HUES64 (cell line): ENCODE measurements around the gene UBE2I.
A peak's percentile ranks its signal among the peaks of the same experiment; 100 is the strongest.

ENCODE experiments used
- H3K27ac ChIP-seq: 2 replicates; pipeline ENCODE4 v1.7.0; 2013; ENCODE audit warnings: low read depth, low read length, inconsistent platforms
- H3K27me3 ChIP-seq: 2 replicates; pipeline ENCODE4 v1.6.1; 2013; ENCODE audit warnings: mild to moderate bottlenecking, low read length; ENCODE audit not compliant: insufficient read depth
- H3K36me3 ChIP-seq: 2 replicates; pipeline ENCODE4 v1.6.1; 2013; ENCODE audit warnings: mild to moderate bottlenecking, low read length; ENCODE audit not compliant: insufficient read depth
- H3K4me1 ChIP-seq: 2 replicates; pipeline ENCODE4 v1.6.1; 2013; ENCODE audit warnings: mild to moderate bottlenecking, low read length, moderate library complexity; ENCODE audit not compliant: insufficient read depth
- H3K4me3 ChIP-seq: 2 replicates; pipeline ENCODE4 v1.5.1; 2013; ENCODE audit warnings: mild to moderate bottlenecking, low read length, moderate library complexity
- H3K9ac ChIP-seq: 2 replicates; pipeline ENCODE4 v1.6.1; 2013; ENCODE audit warnings: mild to moderate bottlenecking, low read depth, low read length
- H3K9me3 ChIP-seq: 2 replicates; pipeline ENCODE4 v1.6.1; 2013; ENCODE audit warnings: low read depth, low read length; ENCODE audit not compliant: insufficient read depth
- WGBS: fragments of 150-250, 120-280 bp; methylation state at CpG from one replicate; pipeline ENCODE4 v1.1.7; 2013; ENCODE audit warnings: missing lambda C conversion rate; 5-methylcytosine and 5-hydroxymethylcytosine counted together

The UBE2I gene

GRCh38 chr16:1340730-1341494 is 31.5 kb downstream of the UBE2I start:
- Histone ChIP-seq H3K4me3 (no peak overlapping the region), H3K36me3 (no peaks in the 10 kb centered on the region), H3K9ac (no peak overlapping the region), H3K27me3 (peaks cover 38% of the 10 kb centered on the region), H3K9me3 (no peaks in the 10 kb centered on the region), H3K27ac (no peak overlapping the region), H3K4me1 (no peaks in the 10 kb centered on the region)
- 87% methylated on average over 36 of the region's 36 CpGs for WGBS

- H3K9me3 ChIP-seq = no peaks in the 10 kb centered on the region
- H3K4me1 ChIP-seq = no peaks in the 10 kb centered on the region
- H3K4me3 ChIP-seq = no peak overlapping the region
- no peak overlapping the region for H3K27ac ChIP-seq
- H3K27me3 ChIP-seq = peaks cover 30% of the 10 kb centered on the region
- 85% methylated on average over 39 of the region's 39 CpGs for WGBS
- H3K36me3 ChIP-seq = no peaks in the 10 kb centered on the region
- no peak overlapping the region for H3K9ac ChIP-seq
Measured at GRCh38 chr16:1341495-1342420, 32.3 kb downstream of the UBE2I start.

DNA sequence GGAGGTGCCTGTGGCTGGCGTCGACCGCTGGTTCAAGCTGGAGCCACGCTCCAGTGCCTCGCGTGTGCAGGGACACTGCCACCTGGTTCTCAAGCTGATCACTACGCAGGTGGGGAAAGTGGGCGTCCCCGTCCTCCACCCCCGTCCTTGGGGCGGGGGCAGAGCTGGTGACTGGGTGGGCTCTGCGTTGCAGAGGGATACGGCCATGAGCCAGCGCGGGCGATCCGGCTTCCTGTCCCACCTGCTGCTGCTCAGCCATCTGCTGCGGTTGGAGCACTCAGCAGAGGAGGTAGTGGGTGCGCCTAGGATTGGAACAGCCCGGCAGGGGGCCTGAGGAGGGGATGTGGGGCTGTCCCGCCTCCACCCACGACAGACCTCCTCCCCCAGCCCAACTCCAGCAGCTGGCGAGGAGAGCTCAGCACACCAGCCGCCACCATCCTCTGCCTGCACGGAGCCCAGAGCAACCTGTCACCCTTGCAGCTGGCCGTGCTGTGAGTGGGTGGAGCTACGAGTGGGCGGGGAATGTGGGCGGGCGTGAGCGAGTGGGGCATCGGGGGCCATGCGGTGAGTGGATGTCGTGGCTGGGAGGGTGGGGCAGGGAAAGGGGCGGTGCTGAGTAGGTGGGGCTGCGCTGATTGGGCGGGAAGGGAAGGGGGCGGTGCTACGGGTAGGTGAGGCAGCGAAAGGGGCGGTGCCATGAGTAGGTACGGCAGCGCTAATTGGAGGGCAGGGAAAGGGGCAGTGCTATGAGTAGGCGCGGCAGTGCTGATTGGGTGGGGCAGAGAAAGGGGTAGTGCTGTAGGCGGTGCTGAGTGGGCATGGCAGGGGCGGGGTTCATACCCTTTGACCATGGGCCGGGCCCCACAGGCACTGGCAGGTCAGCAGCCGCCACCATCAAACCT is 33.3 kb downstream of the UBE2I start:
- Histone ChIP-seq H3K9ac (no peak overlapping the region), H3K36me3 (0 out of 2 replicates have a peak, but pooled peaks cover 3% of the 10 kb centered on the region), H3K4me1 (no peaks in the 10 kb centered on the region), H3K4me3 (peak overlapping the region; percentile 53), H3K27ac (no peak overlapping the region), H3K9me3 (no peaks in the 10 kb centered on the region), H3K27me3 (peaks cover 25% of the 10 kb centered on the region)
- 8% methylated on average over 47 of the region's 49 CpGs for WGBS

DNA sequence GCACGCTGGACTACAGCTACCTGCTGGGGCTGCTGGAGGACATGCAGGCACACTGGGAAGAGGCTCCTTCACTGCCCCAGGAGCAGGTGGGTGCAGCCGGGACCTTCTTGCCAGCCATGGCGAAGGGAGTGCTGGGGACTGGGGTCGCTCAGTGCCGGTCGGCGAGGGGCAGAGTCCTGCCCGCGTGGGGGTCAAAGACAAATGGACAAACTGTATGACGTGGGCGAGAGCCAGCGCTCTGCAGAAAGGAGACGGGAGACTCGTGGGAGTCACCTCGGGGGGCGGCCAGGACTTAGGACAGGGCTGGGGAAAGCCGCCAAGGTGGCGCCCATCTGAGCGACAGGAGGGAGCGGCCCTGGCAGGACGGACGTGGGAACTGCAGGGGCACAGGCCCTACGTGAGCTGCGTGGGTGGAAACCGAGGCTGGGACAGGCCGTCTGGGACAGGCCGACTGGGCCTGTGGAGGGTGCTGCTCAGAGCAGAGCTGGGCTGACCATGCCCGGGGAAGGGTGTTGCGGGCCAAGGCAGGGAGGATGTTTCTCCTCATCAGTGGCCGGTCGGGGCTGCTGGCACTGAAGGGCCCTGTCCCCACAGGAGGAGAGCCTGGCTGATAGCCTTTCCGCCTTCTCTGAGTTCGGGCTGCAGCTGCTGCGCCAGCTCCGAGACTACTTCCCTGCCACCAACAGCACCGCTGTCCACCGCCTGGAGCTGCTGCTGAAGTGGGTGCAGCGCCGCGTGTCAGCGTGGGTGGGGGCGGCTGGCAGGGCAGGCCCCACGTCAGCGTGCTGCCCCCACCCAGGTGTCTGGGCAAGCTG is 34.2 kb downstream of the UBE2I start:
- H3K4me1 ChIP-seq = no peaks in the 10 kb centered on the region
- peaks cover 9% of the 10 kb centered on the region for H3K36me3 ChIP-seq
- H3K9ac ChIP-seq = no peak overlapping the region
- no peaks in the 10 kb centered on the region for H3K9me3 ChIP-seq
- H3K27me3 ChIP-seq = peaks cover 25% of the 10 kb centered on the region
- peak overlapping the region; percentile 53 for H3K4me3 ChIP-seq
- 39% methylated on average over 44 of the region's 44 CpGs for WGBS
- no peak overlapping the region for H3K27ac ChIP-seq

- 88% methylated on average over 14 of the region's 14 CpGs for WGBS
- Histone ChIP-seq H3K27ac (no peak overlapping the region), H3K4me1 (no peaks in the 10 kb centered on the region), H3K4me3 (no peak overlapping the region), H3K9me3 (no peaks in the 10 kb centered on the region), H3K27me3 (peaks cover 25% of the 10 kb centered on the region), H3K36me3 (peaks cover 17% of the 10 kb centered on the region), H3K9ac (no peak overlapping the region)
Measured at GRCh38 chr16:1344499-1344898, 35.1 kb downstream of the UBE2I start.

GRCh38 chr16:1345087-1345486 is 35.7 kb downstream of the UBE2I start:
- no peaks in the 10 kb centered on the region for H3K4me1 ChIP-seq
- H3K36me3 ChIP-seq = peaks cover 23% of the 10 kb centered on the region
- H3K27me3 ChIP-seq = peaks cover 25% of the 10 kb centered on the region
- WGBS = 63% methylated on average over 9 of the region's 11 CpGs
- H3K9me3 ChIP-seq = no peaks in the 10 kb centered on the region
- no peak overlapping the region for H3K9ac ChIP-seq
- H3K27ac ChIP-seq = no peak overlapping the region
- H3K4me3 ChIP-seq = no peak overlapping the region

- WGBS = 77% methylated on average over 29 of the region's 31 CpGs
- Histone ChIP-seq H3K36me3 (peaks cover 26% of the 10 kb centered on the region), H3K27ac (no peak overlapping the region), H3K27me3 (peaks cover 22% of the 10 kb centered on the region), H3K9ac (no peak overlapping the region), H3K9me3 (no peaks in the 10 kb centered on the region), H3K4me1 (no peaks in the 10 kb centered on the region), H3K4me3 (no peak overlapping the region)
Measured at GRCh38 chr16:1345651-1346421, 36.4 kb downstream of the UBE2I start.

DNA sequence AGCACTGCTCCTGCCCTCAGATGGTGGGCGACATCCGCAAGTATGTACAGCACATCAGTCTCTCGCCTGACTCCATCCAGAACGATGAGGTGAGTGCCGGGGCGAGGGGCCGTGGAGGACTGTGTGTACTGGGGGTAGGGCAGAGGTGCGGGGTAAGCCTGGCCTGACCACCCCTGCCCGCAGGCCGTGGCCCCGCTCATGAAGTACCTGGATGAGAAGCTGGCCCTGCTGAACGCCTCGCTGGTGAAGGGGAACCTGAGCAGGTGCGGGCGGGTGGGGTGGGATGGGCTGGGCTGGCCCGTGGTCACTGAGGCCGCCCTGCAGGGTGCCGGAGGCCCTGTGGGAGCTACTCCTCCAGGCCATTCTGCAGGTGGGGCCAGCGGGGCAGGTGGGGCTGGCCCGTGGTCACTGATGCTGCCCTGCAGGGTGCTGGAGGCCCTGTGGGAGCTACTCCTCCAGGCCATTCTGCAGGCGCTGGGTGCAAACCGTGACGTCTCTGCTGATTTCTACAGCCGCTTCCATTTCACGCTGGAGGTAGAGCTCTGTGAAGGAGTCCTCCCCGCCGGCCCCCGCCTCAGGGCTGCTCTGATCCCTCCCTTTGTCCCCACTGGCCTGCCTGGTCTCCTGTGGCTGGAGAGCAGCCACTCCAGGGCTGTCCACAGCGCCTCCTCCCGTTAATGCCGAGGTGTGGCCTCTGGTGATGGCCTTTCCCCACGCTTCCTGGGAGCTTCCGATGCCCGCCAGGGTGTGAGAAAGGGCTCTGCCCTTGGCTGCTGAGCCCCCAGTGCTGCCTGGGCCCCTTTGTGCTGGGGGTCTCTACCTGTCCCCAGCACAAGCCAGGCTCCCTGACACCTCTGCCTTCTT is 37.2 kb downstream of the UBE2I start:
- Histone ChIP-seq H3K27ac (no peak overlapping the region), H3K4me3 (no peak overlapping the region), H3K27me3 (peaks cover 21% of the 10 kb centered on the region), H3K4me1 (no peaks in the 10 kb centered on the region), H3K9me3 (no peaks in the 10 kb centered on the region), H3K36me3 (peaks cover 26% of the 10 kb centered on the region), H3K9ac (no peak overlapping the region)
- 77% methylated on average over 34 of the region's 34 CpGs for WGBS

GRCh38 chr16:1347286-1347855 is 37.9 kb downstream of the UBE2I start:
- Histone ChIP-seq H3K9ac (no peak overlapping the region), H3K4me3 (no peak overlapping the region), H3K4me1 (no peaks in the 10 kb centered on the region), H3K9me3 (no peaks in the 10 kb centered on the region), H3K27me3 (peaks cover 13% of the 10 kb centered on the region; the same call in 1 of the 2 replicates), H3K36me3 (peaks cover 26% of the 10 kb centered on the region), H3K27ac (no peak overlapping the region)
- WGBS = 92% methylated on average over 31 of the region's 31 CpGs
